GM12872 (cell line): ENCODE measurements around the gene MERTK.

Experiments used
- CTCF ChIP-seq: IDR thresholded peaks from 3 replicates; pipeline ENCODE4 v1.5.1; 2011; ENCODE audit warnings: low read depth, mild to moderate bottlenecking, low read length, moderate library complexity; ENCODE audit not compliant: insufficient read depth

MERTK gene

DNA sequence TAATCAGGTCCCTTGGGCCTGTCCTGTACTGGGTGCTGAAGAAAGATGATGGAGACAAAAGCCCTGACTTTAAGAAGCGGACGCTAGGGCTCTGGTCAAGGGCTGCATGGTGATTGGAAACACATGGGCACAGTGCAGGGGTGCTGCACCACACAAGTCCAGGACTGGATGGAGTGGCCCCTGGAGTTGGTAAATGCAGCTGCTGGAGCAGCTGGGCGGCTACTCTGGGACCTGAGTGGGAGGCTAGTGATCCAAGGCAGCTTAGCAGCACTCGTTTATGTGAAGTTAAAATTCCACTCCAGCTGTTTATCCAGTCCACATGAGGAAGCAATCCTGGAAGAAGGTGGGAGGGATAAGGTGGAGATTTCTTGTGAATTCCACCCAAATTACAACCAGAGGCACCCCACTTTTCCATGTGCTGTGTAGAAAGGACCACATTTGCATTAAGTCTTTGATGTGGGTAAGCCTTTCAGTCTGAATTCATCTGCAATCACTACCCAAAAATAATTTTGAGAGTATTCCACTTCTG, 24.9 kb downstream of the MERTK start:
- no peak for TF ChIP-seq CTCF

GRCh38 chr2:111924617-111925107, 26.3 kb downstream of the MERTK start:
- no peak for TF ChIP-seq CTCF

- TF ChIP-seq CTCF = no peak
Observed at GRCh38 chr2:111927723-111928122, 29.3 kb downstream of the MERTK start.

DNA sequence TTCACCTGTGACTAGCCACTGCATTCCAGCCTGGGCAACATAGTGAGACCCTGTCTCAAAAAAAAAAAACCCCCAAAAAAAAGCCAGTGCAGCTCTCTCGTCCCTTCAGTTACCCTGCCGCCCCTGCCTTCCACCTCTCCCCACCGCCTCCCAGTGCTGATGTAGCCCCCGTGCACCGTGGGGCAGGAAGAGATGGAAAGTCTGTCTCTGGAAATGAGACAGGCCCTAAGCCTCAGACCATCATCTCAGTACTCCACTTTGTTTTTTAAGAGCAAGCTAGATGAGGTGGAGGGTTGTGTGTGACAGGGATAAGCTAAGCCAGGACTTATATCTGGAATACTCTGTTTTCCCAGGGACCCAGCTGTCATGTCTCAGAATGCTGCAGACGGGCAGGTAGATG, 32.0 kb downstream of the MERTK start:
- TF ChIP-seq CTCF = no peak

- TF ChIP-seq CTCF = no peak
Observed at GRCh38 chr2:111930875-111931274, 32.5 kb downstream of the MERTK start.

DNA sequence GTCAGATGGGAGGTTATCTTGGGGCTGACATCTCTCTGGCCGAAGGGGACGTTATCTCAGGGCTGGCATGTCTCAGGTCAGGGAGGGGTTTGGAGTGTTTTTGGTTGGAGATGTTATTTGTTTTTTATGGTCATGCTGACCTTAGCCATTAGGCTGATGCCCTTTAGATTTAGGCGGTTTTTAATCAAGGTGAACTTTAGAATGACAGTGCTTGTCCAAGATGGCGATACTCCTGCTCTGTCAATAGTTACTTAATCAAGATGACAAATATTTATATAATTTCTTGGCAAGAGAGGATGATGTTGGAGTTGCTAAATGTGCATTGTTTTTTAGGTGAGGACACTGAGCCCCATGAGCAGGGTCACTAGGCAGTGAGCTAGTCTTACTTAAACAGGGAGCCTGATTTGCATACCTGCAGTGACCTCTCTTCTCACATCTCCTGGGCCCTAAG, 34.5 kb downstream of the MERTK start:
- no peak for TF ChIP-seq CTCF

DNA sequence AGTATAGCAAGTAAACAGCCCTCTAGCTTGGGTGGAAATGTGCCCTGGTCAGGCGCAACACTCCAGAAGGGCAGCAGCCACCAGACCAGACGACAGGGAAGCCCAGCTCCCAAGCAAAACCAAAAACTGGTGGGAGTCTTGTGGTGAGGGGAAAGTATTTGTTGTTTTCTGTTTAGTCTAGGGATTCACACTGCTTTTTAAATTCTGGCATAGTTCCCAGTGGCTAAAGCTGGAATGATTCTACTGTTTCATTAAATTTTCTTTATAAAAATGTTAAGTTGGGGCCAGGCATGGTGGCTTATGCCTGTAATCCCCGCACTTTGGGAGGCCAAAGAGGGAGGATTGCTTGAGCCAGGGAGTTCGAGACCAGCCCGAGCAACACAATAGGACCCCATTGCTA, 38.5 kb downstream of the MERTK start:
- no peak for TF ChIP-seq CTCF

- TF ChIP-seq CTCF = no peak
Observed at GRCh38 chr2:111938392-111938791, 40.0 kb downstream of the MERTK start.
